Pancreas (tissue), 10 donors: ENCODE results near the gene CRADD. TPM values are rescaled to one million over a fixed set of nuclear protein-coding genes. Genes with fewer than 3 reads are reported as not detected.

Experiments used
- ATAC-seq, 4 donors: fragments of 200-7000 bp; cut with Tn5 transposase; one replicate each; pipeline versions ENCODE4 v1.8.0 to v1.9.1; 2020; ENCODE audit warnings: mild to moderate bottlenecking in 4 of 4, moderate library complexity in 4 of 4
- DNase-seq, 6 donors: peaks; one replicate each; pipeline ENCODE4 v3.0.0-alpha.2; 2020
- FAIRE-seq: peaks from 2 replicates; lab custom pipeline; 2012; peaks lifted over from hg19 to GRCh38; lab: Jason Lieb, UNC
- H3K27ac ChIP-seq, 4 donors: fragments of 200-600 bp; sonication (generic); 1 replicate in 3 of 4; 2 replicates in 1 of 4; pipeline versions ENCODE4 v1.5.0 to v1.8.0; 2020
- H3K27me3 ChIP-seq, 4 donors: fragments of 200-600 bp; one replicate each; pipeline ENCODE4 v1.8.0; 2021
- H3K36me3 ChIP-seq, 3 donors: fragments of 200-600 bp; sonication (generic) in 1 of 3; one replicate each; pipeline versions ENCODE4 v1.5.0 to v1.8.0; 2020 to 2021
- H3K4me1 ChIP-seq, 3 donors: fragments of 200-600 bp; one replicate each; pipeline ENCODE4 v1.8.0; 2021
- H3K4me3 ChIP-seq, 4 donors: fragments of 200-600 bp; sonication (generic) in 2 of 4; one replicate each; pipeline versions ENCODE4 v1.5.0 to v1.8.0; 2020 to 2021
- H3K9me3 ChIP-seq, 4 donors: fragments of 200-600 bp; one replicate each; pipeline ENCODE4 v1.8.0; 2021
- CTCF ChIP-seq, 4 donors: fragments of 200-600 bp; sonication (generic) in 3 of 4; IDR thresholded peaks; one replicate each; pipeline versions ENCODE4 v1.5.0 to v1.8.0; 2021; ENCODE audit warnings: antibody characterized with exemption in 4 of 4
- WGBS, 2 donors: extraction: QIAGEN DNeasy Blood & Tissue Kit; methylation state at CpG; one replicate each; pipeline ENCODE4 v1.1.7; 2013; 5-methylcytosine and 5-hydroxymethylcytosine counted together
- intact Hi-C, 3 donors: fragments of 100-400 bp; cut with DNase I; formaldehyde crosslinking; loops; one replicate each; pipeline versions ENCODE4 v1.11.1 to v1.14.2; 2022
- polyA plus RNA-seq, 2 donors: library from polyadenylated mRNA; stranded (reverse); fragments of 200-250 nt; gene quantifications; one replicate each; pipeline ENCODE4 v1.2.3, GENCODE V29; 2013
- total RNA-seq, 6 donors: library from RNA; stranded (reverse); fragmentation: NEBNext Ultra II Directional in 4 of 6; extraction: Animal tissue kit (Norgen Biotek cat#: 25700) in 4 of 6; gene quantifications; one replicate each; pipeline versions ENCODE4 v1.2.1 to v1.2.4, GENCODE V29; 2021 to 2023
- donor health status: healthy with polysubstance abuse.
- donor health status: DM: no; HTN: no; CAD: no; lungs with moderate emphysema.
- donor health status: DM: no; HTN: no; CAD: no.
- donor health status: control.
- donor health status: control.
- donor health status: Bipolar disorder and iron deficiency.
- donor health status: DM: yes; HTN: yes; CAD: no.
- donor health status: DM: no; HTN: no; CAD: no.
- donor health status: DM: no; HTN: no; CAD: no.
- donor health status: DM: yes; HTN: yes; CAD: no.

The CRADD gene
- total and polyA plus RNA-seq, 8 donors: 5.3 to 12.3 (median 9.2) TPM

GRCh38 chr12:93913845-93914244 lies 236.7 kb downstream of the CRADD start:
- TF ChIP-seq CTCF (IDR thresholded peaks at IDR 0.05): no peak
- Histone ChIP-seq H3K4me1 (no peaks in the 10 kb centered on the region), H3K27me3 (no peaks in the 10 kb centered on the region), H3K36me3 (no peaks in the 10 kb centered on the region), H3K9me3 (no peaks in the 10 kb centered on the region), H3K4me3 (no peak overlapping the region), H3K27ac (no peak overlapping the region)
- DNase-seq (no peak), ATAC-seq (no peak), FAIRE-seq (no peak)
- intact Hi-C loops: no loop called here

- ATAC-seq: no peak
- DNase-seq: no peak
- Histone ChIP-seq H3K4me1 (no peaks in the 10 kb centered on the region), H3K27ac (no peak overlapping the region), H3K36me3 (no peaks in the 10 kb centered on the region), H3K27me3 (no peaks in the 10 kb centered on the region), H3K9me3 (no peaks in the 10 kb centered on the region), H3K4me3 (no peak overlapping the region)
- intact Hi-C loops: no loop called here
- no peak for FAIRE-seq
- no peak for TF ChIP-seq CTCF (IDR thresholded peaks at IDR 0.05)
- WGBS, 2 donors: 93 to 96% methylated on average over 5 of the region's 5 CpGs
Observed at GRCh38 chr12:93914281-93914680, 237.1 kb downstream of the CRADD start.

GRCh38 chr12:93915411-93915810 lies 238.2 kb downstream of the CRADD start:
- Histone ChIP-seq H3K9me3 (no peaks in the 10 kb centered on the region), H3K27ac (no peak overlapping the region), H3K36me3 (no peaks in the 10 kb centered on the region), H3K4me3 (no peak overlapping the region), H3K4me1 (no peaks in the 10 kb centered on the region), H3K27me3 (no peaks in the 10 kb centered on the region)
- intact Hi-C loops: no loop called here
- WGBS, 2 donors: 89 to 95% methylated on average over 3 of the region's 3 CpGs
- ATAC-seq (no peak), FAIRE-seq (no peak), DNase-seq (no peak)
- no peak for TF ChIP-seq CTCF (IDR thresholded peaks at IDR 0.05)

- Histone ChIP-seq H3K9me3 (no peaks in the 10 kb centered on the region), H3K4me3 (no peak overlapping the region), H3K4me1 (no peaks in the 10 kb centered on the region), H3K27me3 (no peaks in the 10 kb centered on the region), H3K27ac (no peak overlapping the region), H3K36me3 (no peaks in the 10 kb centered on the region)
- ATAC-seq (no peak), FAIRE-seq (no peak), DNase-seq (no peak)
- no peak for TF ChIP-seq CTCF (IDR thresholded peaks at IDR 0.05)
- 58 to 78% methylated on average over 7 of the region's 7 CpGs for WGBS, 2 donors
- intact Hi-C loops: no loop called here
Observed at GRCh38 chr12:93916402-93916801, 239.2 kb downstream of the CRADD start.

GRCh38 chr12:93918262-93918661 lies 241.1 kb downstream of the CRADD start:
- ATAC-seq (peak in 1 of 4 donors; percentile 27), DNase-seq (no peak), FAIRE-seq (no peak)
- no peaks in the 10 kb centered on the region for H3K4me1 ChIP-seq
- WGBS, 2 donors: 77 to 80% methylated on average over 6 of the region's 6 CpGs
- no peak for TF ChIP-seq CTCF (IDR thresholded peaks at IDR 0.05)
- H3K27ac ChIP-seq: peak overlapping the region in 1 of 4 donors; percentile 18
- H3K9me3 ChIP-seq: no peaks in the 10 kb centered on the region
- H3K36me3 ChIP-seq: no peaks in the 10 kb centered on the region
- H3K27me3 ChIP-seq: no peaks in the 10 kb centered on the region
- no peak overlapping the region for H3K4me3 ChIP-seq
- intact Hi-C loops: no loop called here
